Right lobe of liver (tissue), 4 donors: ENCODE results near the gene MCM10.

Experiments
- CTCF ChIP-seq, 4 donors: fragments of 200-600 bp in 3 of 4; fragments of 450-650 bp in 1 of 4; IDR thresholded peaks; one replicate each; pipeline versions ENCODE4 v1.5.1 to v1.8.0; 2016 to 2022; ENCODE audit warnings: antibody characterized with exemption in 4 of 4, mild to moderate bottlenecking in 2 of 4
- POLR2A ChIP-seq: fragments of 450-650 bp; IDR thresholded peaks from one replicate; pipeline ENCODE4 v1.6.1; 2017; ENCODE audit warnings: antibody characterized with exemption, mild to moderate bottlenecking
- donor health status: DM: no; HTN: no; CAD: no.
- donor health status: DM: no; HTN: no; CAD: no.
- donor health status: DM: no; HTN: yes; CAD: no.

- TF ChIP-seq CTCF (IDR thresholded peaks at IDR 0.05), result no peak
- TF ChIP-seq POLR2A, result no peak
These were observed 96.3 kb downstream of the MCM10 start for GRCh38 chr10:13257621-13258140.
